Hypothalamus (tissue), 51 donors: ENCODE measurements around the gene GNB3.

Experiments used
- DNase-seq, 51 donors: peaks; one replicate each; lab custom pipeline; 2025; lab: John Stamatoyannopoulos, UW

The GNB3 gene

GRCh38 chr12:6834873-6835272, 5.9 kb upstream of the GNB3 start:
- peak in 2 of 51 donors; percentile 6 to 15 for DNase-seq

GRCh38 chr12:6836851-6837250, 3.9 kb upstream of the GNB3 start:
- DNase-seq, result no peak

GRCh38 chr12:6837370-6838060, 3.2 kb upstream of the GNB3 start:
- no peak for DNase-seq

GRCh38 chr12:6838854-6839253, 1.9 kb upstream of the GNB3 start:
- no peak for DNase-seq

- DNase-seq, result no peak
Observed at GRCh38 chr12:6839482-6840201, 1.1 kb upstream of the GNB3 start.

GRCh38 chr12:6840330-6840729, 395 bp upstream of the GNB3 start:
- no peak for DNase-seq

- no peak for DNase-seq
Observed at GRCh38 chr12:6842075-6842474, 1.4 kb downstream of the GNB3 start.

- no peak for DNase-seq
Observed at GRCh38 chr12:6843118-6843902, 2.6 kb downstream of the GNB3 start.

GRCh38 chr12:6845395-6845794, 4.7 kb downstream of the GNB3 start:
- no peak for DNase-seq

GRCh38 chr12:6846316-6846869, 5.7 kb downstream of the GNB3 start:
- no peak for DNase-seq

GRCh38 chr12:6847676-6848075, 7.0 kb downstream of the GNB3 start:
- no peak for DNase-seq

GRCh38 chr12:6849427-6849826, 8.7 kb downstream of the GNB3 start:
- no peak for DNase-seq

GRCh38 chr12:6849976-6850560, 9.3 kb downstream of the GNB3 start:
- DNase-seq, result no peak

GRCh38 chr12:6850796-6851152, 10.0 kb downstream of the GNB3 start:
- DNase-seq, result peak in 1 of 51 donors; percentile 52

- peak; percentile 41 to 97 (median 87) for DNase-seq
Observed at GRCh38 chr12:6851153-6851920, 10.6 kb downstream of the GNB3 start, which contains the start of gene CDCA3. Gene CDCA3 (minus strand): TSS chr12:6851286. CDS start chr12:6850952, 334 bp downstream.

- peak; percentile 94 to 100 (median 100) for DNase-seq
Observed at GRCh38 chr12:6851921-6852650, 11.4 kb downstream of the GNB3 start, which contains the start of gene USP5. Gene USP5 (plus strand): TSS chr12:6852150. CDS start chr12:6852180, 30 bp downstream.

GRCh38 chr12:6852651-6853354, 12.1 kb downstream of the GNB3 start:
- DNase-seq, result peak in 33 of 51 donors; percentile 19 to 65 (median 43)

- no peak for DNase-seq
Observed at GRCh38 chr12:6853626-6854025, 12.9 kb downstream of the GNB3 start.
